IMR-90 (cell line): ENCODE data around the gene NPHS1.

Experiments
- BHLHE40 ChIP-seq: fragments of 150-350 bp; IDR thresholded peaks from 2 replicates; pipeline ENCODE4 v1.6.1; 2016; ENCODE audit warnings: mild to moderate bottlenecking, low read depth, low read length
- CEBPB ChIP-seq: IDR thresholded peaks from 2 replicates; pipeline ENCODE4 v1.6.1; 2012; ENCODE audit warnings: low read depth, low read length, improper control_type of control experiment
- CHD1 ChIP-seq: IDR thresholded peaks from 2 replicates; pipeline ENCODE4 v1.6.1; 2012; ENCODE audit warnings: low read depth, low read length, improper control_type of control experiment
- CTCF ChIP-seq: conservative IDR thresholded peaks from 2 replicates; pipeline ENCODE4 v1.5.1; 2012; ENCODE audit warnings: mild to moderate bottlenecking, low read depth, low read length, improper control_type of control experiment
- ELK1 ChIP-seq: fragments of 150-350 bp; IDR thresholded peaks from 2 replicates; pipeline ENCODE4 v1.6.1; 2016; ENCODE audit warnings: low read depth, mild to moderate bottlenecking, low read length, moderate library complexity, borderline replicate concordance
- FOS ChIP-seq: fragments of 150-350 bp; IDR thresholded peaks from 2 replicates; pipeline ENCODE4 v1.6.1; 2016; ENCODE audit warnings: low read depth, low read length
- NFE2L2 ChIP-seq: fragments of 150-350 bp; IDR thresholded peaks from 2 replicates; pipeline ENCODE4 v1.6.1; 2016; ENCODE audit warnings: low read depth, mild to moderate bottlenecking, low read length
- POLR2A ChIP-seq: IDR thresholded peaks from 2 replicates; pipeline ENCODE4 v1.6.1; 2012; ENCODE audit warnings: mild to moderate bottlenecking, low read depth, low read length
- RAD21 ChIP-seq: IDR thresholded peaks from 2 replicates; pipeline ENCODE4 v1.6.1; 2012; ENCODE audit warnings: low read length, improper control_type of control experiment
- RFX5 ChIP-seq: IDR thresholded peaks from 2 replicates; pipeline ENCODE4 v1.8.0; 2012; ENCODE audit warnings: low read depth, mild to moderate bottlenecking, low read length, moderate library complexity
- USF2 ChIP-seq: fragments of 150-350 bp; IDR thresholded peaks from 2 replicates; pipeline ENCODE4 v1.6.1; 2017; ENCODE audit warnings: mild to moderate bottlenecking, antibody characterized with exemption, low read length, low read depth

GRCh38 chr19:35845215-35846037 is 6.9 kb downstream of the NPHS1 start:
- no peak for TF ChIP-seq CTCF
- TF ChIP-seq USF2, result no peak
- no peak for TF ChIP-seq BHLHE40
- TF ChIP-seq POLR2A, result no peak
- TF ChIP-seq FOS, result no peak
- no peak for TF ChIP-seq RFX5
- TF ChIP-seq NFE2L2, result no peak
- no peak for TF ChIP-seq RAD21
- no peak for TF ChIP-seq ELK1
- peak; percentile 67 for TF ChIP-seq CEBPB
- TF ChIP-seq CHD1, result no peak
